Prostate gland (tissue), 2 donors: Measurements from ENCODE around the gene ZNF366.

Experiments
- POLR2A ChIP-seq: fragments of 450-650 bp; IDR thresholded peaks from one replicate; pipeline ENCODE4 v1.6.1; 2016; ENCODE audit warnings: antibody characterized with exemption, mild to moderate bottlenecking
- POLR2AphosphoS5 ChIP-seq: sonication (generic); formaldehyde crosslinking; IDR thresholded peaks from one replicate; pipeline ENCODE4 v1.6.1; 2017; ENCODE audit warnings: antibody characterized with exemption
- TF ChIP-seq, protein P1 (sequence below), 4 experiments: fragments of 200-600 bp in 2 of 4; fragments of 450-650 bp in 2 of 4; sonication (generic) in 2 of 4; IDR thresholded peaks; 1 replicate in 3 of 4; 2 replicates in 1 of 4; pipeline ENCODE4 v1.5.1; 2016 to 2019; ENCODE audit warnings: antibody characterized with exemption in 4 of 4, mild to moderate bottlenecking in 2 of 4, moderate library complexity in 2 of 4

DNA sequence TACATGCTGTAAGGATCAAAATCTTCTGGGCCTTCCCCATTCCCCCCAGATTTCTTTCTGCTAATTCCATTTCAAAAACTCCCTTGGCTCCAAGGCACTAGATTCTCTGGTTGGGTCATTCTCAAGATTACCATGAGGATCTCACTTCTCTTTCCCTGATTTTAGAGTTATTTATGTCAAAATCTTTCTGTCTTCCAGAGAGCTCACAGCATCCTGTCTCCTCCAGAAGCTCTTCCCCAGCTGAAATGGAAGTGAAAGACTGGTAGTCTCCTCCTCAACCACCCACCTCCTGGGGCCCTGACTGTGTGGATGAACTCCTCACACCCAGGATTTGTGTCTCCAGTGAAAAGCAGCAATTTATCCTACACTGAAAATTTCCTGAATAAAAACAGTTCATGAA, 11.9 kb upstream of the ZNF366 start:
- TF ChIP-seq, protein P1, sequence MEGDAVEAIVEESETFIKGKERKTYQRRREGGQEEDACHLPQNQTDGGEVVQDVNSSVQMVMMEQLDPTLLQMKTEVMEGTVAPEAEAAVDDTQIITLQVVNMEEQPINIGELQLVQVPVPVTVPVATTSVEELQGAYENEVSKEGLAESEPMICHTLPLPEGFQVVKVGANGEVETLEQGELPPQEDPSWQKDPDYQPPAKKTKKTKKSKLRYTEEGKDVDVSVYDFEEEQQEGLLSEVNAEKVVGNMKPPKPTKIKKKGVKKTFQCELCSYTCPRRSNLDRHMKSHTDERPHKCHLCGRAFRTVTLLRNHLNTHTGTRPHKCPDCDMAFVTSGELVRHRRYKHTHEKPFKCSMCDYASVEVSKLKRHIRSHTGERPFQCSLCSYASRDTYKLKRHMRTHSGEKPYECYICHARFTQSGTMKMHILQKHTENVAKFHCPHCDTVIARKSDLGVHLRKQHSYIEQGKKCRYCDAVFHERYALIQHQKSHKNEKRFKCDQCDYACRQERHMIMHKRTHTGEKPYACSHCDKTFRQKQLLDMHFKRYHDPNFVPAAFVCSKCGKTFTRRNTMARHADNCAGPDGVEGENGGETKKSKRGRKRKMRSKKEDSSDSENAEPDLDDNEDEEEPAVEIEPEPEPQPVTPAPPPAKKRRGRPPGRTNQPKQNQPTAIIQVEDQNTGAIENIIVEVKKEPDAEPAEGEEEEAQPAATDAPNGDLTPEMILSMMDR (IDR thresholded peaks at IDR 0.05), result no peak
- no peak for TF ChIP-seq POLR2A
- no peak for TF ChIP-seq POLR2AphosphoS5
